ENCODE measurements around the gene KCNT2.

Gene KCNT2

GRCh38 chr1:196180847-196181593, 427.2 kb downstream of the KCNT2 start:
- Histone ChIP-seq H3K27ac (no peak overlapping the region), H3K36me3 (no peaks in the 10 kb centered on the region), H3K4me1 (no peaks in the 10 kb centered on the region), H3K27me3 (no peaks in the 10 kb centered on the region), H3K9me3 (no peaks in the 10 kb centered on the region), H3K4me3 (no peak overlapping the region)
- intact Hi-C loops (cut with DNase I; ENCODE audit: low total_unique reads), result no loop called here
- no peak for DNase-seq
- TF ChIP-seq CTCF (IDR thresholded peaks at IDR 0.05), result no peak

GRCh38 chr1:196178083-196178635, 430.1 kb downstream of the KCNT2 start:
- Histone ChIP-seq H3K27ac (no peak overlapping the region), H3K9me3 (no peaks in the 10 kb centered on the region), H3K36me3 (no peaks in the 10 kb centered on the region), H3K27me3 (no peaks in the 10 kb centered on the region), H3K4me3 (no peak overlapping the region), H3K4me1 (no peaks in the 10 kb centered on the region)
- no peak for DNase-seq
- intact Hi-C loops (cut with DNase I; ENCODE audit: low total_unique reads), result no loop called here
- no peak for TF ChIP-seq CTCF (IDR thresholded peaks at IDR 0.05)
